Panc1 (cell line): ENCODE measurements around the gene ARMH2.

ENCODE experiments used
- POLR2AphosphoS5 ChIP-seq: IDR thresholded peaks from 2 replicates; pipeline ENCODE4 v1.6.1; 2012; ENCODE audit warnings: mild to moderate bottlenecking, low read depth, low read length, moderate library complexity
- REST ChIP-seq, 2 experiments: IDR thresholded peaks; 2 replicates each; pipeline ENCODE4 v1.6.1; 2011 to 2012; ENCODE audit warnings: low read depth in 2 of 2, control low read depth in 1 of 2, low read length in 1 of 2, mild to moderate bottlenecking in 1 of 2, moderate library complexity in 1 of 2; ENCODE audit not compliant: insufficient read depth in 1 of 2
- TCF7L2 ChIP-seq: IDR thresholded peaks from 2 replicates; pipeline ENCODE4 v1.6.1; 2011; ENCODE audit warnings: mild to moderate bottlenecking, low read depth, low read length, inconsistent platforms
- TF ChIP-seq, protein P1 (sequence below): fragments of 450-650 bp; IDR thresholded peaks from 2 replicates; pipeline ENCODE4 v1.5.1; 2017; ENCODE audit warnings: mild to moderate bottlenecking

DNA sequence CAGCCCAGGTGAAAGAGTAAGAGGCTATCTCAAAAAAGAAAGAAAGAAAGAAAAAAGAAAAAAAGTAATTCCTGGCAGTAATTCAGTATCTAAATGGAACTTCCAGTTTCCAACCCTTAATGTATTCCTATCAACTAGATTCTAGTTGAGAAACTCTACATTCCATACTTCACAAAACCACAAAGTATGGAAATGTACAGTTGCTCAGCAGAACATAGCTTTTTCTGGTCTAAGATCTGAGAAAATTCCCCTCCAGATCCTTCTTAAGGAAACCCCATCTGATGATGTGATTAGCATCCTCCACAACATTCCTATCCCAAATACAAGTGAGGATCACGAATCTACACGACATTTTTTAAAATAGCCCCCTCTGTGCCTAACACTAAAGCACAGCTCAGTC, 3.6 kb downstream of the ARMH2 start:
- TF ChIP-seq REST (IDR thresholded peaks at IDR 0.05; ENCODE audit: insufficient read depth in 1 of 2, low read depth in 2 of 2, low read length in 1 of 2) (no peak), POLR2AphosphoS5 (no peak), TCF7L2 (no peak)
- TF ChIP-seq, protein P1, sequence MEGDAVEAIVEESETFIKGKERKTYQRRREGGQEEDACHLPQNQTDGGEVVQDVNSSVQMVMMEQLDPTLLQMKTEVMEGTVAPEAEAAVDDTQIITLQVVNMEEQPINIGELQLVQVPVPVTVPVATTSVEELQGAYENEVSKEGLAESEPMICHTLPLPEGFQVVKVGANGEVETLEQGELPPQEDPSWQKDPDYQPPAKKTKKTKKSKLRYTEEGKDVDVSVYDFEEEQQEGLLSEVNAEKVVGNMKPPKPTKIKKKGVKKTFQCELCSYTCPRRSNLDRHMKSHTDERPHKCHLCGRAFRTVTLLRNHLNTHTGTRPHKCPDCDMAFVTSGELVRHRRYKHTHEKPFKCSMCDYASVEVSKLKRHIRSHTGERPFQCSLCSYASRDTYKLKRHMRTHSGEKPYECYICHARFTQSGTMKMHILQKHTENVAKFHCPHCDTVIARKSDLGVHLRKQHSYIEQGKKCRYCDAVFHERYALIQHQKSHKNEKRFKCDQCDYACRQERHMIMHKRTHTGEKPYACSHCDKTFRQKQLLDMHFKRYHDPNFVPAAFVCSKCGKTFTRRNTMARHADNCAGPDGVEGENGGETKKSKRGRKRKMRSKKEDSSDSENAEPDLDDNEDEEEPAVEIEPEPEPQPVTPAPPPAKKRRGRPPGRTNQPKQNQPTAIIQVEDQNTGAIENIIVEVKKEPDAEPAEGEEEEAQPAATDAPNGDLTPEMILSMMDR = no peak
